Dedifferentiated amniotic fluid mesenchymal stem cell (primary cell): ENCODE results near the gene LEP.
A peak's percentile ranks its signal among the peaks of the same experiment; 100 is the strongest.

Experiments used
- DNase-seq: peaks from one replicate; pipeline ENCODE4 v3.0.0-alpha.2; 2016; ENCODE audit errors: extremely low spot score

LEP gene

DNA sequence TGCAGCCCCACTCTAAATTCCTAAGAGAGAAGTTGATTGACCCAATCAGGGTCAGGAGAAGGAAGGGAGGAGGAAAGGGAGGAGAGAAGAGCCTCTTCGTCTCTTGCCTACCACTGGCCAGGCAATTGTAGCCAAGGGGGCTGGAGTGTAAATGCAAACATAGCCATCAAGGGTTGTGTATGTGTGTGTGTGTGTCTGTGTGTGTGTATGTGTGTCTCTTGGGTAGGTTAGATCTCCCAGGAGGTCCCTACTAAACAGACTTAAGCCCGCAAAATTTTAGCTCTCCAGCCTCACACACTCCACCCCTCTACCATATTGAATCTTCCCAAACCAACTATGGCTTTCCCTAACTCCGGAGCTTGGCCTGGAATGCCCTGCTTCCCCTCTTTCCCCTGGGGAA, 3.8 kb downstream of the LEP start:
- no peak for DNase-seq

DNA sequence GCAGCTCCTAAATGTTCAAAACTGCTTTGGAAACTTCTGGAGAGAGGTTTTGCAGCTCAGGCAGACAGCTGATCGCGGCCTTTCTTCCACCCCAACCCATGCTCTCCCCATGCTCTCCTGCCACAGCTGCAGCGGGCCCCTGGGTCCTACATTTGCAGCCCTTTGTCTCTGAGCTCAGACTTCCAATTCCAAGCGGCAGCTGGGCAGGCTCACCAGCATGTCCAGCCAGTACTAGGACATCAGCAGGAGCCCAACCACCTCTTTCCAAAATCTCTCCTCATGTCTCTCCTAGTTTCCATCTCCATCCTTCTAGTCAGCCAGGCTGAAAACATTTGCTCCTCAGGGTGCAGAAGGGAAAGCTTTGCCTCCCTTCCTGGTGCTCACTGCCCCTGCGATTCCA, 6.0 kb downstream of the LEP start:
- DNase-seq = no peak

DNA sequence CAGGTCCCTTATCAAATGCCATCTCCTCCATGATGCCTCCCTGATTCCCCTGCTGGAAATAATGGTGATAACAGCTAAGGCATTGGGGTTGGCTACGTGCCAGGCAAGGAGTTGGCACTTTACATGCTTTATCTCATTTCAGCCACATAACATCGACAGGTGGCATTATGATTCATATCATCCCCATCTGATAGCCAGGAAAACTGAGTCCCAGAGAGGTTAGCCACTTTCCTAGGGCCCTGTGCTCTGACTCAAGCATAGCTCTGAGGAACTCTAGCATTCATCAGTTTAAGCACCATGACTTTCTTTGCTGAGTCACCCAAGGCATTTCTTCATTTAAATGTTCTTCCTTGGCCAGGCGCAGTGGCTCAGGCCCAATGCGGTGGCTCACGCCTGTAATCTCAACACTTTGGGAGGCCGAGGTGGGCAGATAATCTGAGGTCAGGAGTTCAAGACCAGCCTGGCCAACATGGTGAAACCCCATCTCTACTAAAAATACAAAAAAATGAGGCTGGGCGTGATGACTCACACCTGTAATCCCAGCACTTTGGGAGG, 6.6 kb downstream of the LEP start:
- DNase-seq = no peak

DNA sequence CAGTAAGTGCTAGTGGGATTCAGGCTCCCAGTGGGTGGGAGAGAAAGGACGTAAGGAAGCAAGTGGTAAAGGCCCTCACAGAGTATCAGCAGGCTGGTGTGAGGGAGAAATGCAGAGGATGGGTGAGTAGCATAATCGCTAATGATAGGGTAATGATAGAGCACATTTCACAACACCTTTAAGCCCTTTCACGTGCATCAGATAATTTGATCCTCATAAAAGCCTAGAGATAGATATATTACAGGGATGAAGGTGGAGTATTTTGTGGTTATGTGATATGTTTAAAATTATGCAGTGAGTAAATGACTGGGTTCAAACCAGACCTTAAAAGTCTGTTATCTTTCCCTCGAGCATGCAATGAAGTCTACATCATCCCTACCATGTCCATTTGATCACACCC, 10.3 kb downstream of the LEP start:
- no peak for DNase-seq

DNA sequence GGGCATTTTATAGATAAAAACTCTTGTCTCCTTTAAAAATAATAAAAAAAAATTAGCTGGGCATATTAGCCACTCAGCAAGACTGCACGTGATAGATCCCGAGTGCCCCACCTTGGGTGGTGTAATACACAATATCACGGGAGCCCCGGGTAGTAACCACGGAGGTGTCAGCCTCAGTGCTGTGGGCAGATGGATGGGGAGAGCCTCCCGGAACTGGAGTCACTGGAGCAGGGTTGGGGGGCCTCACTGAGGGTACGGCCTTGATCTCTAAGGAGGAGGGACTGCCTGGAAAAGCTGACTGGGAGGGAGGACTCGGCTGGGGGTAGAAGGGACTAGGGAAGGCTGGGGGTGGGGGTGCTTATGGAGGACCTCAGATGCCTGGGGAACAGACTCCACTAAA, 12.6 kb downstream of the LEP start:
- DNase-seq = no peak

DNA sequence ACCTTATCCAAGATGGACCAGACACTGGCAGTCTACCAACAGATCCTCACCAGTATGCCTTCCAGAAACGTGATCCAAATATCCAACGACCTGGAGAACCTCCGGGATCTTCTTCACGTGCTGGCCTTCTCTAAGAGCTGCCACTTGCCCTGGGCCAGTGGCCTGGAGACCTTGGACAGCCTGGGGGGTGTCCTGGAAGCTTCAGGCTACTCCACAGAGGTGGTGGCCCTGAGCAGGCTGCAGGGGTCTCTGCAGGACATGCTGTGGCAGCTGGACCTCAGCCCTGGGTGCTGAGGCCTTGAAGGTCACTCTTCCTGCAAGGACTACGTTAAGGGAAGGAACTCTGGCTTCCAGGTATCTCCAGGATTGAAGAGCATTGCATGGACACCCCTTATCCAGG, 13.4 kb downstream of the LEP start:
- DNase-seq = no peak

DNA sequence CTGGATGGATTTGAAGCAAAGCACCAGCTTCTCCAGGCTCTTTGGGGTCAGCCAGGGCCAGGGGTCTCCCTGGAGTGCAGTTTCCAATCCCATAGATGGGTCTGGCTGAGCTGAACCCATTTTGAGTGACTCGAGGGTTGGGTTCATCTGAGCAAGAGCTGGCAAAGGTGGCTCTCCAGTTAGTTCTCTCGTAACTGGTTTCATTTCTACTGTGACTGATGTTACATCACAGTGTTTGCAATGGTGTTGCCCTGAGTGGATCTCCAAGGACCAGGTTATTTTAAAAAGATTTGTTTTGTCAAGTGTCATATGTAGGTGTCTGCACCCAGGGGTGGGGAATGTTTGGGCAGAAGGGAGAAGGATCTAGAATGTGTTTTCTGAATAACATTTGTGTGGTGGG, 14.2 kb downstream of the LEP start:
- no peak for DNase-seq

DNA sequence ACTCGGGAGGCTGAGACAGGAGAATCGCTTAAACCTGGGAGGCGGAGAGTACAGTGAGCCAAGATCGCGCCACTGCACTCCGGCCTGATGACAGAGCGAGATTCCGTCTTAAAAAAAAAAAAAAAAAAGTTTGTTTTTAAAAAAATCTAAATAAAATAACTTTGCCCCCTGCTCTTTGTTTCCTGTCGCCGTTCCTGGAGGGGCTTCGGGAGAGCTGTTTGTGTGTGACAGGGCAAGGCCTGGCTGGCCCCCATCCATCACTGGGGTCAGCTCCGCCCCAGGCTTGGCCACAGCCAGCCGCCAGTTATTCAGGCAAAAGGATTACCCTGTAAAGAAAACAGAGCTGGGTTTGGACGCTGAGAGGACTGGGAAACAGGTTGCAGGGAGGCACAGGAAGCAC, 16.4 kb downstream of the LEP start:
- no peak for DNase-seq

DNA sequence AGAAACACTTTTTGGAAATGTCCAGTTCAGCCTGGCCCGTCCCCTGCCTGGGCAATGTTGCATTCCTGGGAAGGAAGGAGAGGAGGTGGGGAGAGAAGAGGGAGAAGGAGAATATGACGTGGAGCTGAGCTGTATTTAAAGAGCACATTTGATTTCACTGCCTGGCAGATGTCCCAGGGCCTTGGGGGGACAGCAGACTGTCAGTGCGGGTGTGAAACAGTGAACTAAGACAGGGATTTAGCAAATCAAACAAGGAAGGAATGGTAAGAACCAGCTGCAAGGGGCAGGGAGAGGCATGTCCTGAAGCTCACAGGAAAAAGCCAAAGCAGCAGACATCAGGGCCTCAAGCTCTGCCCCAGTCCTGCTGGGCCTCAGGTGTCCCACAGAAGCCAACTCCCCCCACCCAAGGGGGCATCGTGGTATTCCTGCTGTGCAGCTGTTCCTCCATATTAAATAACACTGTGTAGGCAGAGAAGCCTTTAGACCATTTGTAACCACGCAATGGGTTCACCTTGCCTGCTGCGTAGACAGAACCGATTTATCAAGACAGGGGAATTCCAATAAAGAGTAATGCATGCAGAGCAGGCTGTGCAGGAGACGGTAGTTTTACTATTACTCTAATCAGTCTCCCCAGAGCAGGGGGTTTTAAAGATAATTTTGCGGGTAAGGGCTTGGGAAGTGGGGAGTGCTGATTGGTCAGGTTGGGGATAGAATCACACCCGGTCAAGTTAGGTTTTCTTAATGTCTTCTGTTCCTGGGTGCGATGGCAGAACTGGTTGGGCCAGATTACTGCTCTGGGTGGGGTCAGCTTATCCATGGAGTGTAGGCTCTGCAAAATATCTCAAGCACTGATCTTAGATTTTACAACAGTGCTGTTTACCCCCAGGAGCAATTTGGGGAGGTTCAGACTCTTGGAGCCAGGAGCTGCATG, 18.3 kb downstream of the LEP start:
- no peak for DNase-seq

DNA sequence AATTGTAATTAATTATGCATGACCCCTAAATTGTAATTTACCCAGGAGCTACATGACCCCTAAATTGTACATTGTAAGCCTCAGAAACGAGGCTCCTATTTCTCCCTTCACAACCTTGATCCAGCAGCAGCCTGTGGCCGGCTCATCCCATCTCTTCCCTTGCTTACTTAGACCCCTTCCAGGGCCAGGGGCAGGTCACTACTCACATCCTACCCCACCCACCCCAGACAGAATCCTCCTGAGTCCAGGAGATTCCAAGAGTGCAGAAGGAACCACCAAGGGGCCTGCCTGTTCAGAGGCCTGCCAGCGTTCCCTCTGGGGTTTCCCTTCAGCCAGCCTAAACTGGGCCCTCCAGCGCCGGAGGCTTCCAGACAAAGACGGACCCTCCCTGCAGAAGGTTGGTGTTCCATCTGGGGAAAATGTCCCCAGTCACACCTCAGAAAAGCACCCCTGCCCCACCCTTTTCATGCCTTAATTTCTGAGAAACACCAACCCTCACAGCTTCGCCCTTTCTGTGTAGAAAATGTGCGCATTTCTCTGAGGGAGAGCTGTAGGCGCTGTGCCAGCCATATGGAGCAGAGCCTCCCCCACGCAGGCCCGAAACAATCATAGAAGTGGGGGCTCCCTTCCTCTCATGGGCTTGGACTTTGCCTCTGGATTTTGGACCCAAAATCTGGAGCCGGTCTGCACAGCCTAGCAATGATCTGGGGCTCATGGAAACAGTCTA, 19.2 kb downstream of the LEP start:
- DNase-seq = no peak

DNA sequence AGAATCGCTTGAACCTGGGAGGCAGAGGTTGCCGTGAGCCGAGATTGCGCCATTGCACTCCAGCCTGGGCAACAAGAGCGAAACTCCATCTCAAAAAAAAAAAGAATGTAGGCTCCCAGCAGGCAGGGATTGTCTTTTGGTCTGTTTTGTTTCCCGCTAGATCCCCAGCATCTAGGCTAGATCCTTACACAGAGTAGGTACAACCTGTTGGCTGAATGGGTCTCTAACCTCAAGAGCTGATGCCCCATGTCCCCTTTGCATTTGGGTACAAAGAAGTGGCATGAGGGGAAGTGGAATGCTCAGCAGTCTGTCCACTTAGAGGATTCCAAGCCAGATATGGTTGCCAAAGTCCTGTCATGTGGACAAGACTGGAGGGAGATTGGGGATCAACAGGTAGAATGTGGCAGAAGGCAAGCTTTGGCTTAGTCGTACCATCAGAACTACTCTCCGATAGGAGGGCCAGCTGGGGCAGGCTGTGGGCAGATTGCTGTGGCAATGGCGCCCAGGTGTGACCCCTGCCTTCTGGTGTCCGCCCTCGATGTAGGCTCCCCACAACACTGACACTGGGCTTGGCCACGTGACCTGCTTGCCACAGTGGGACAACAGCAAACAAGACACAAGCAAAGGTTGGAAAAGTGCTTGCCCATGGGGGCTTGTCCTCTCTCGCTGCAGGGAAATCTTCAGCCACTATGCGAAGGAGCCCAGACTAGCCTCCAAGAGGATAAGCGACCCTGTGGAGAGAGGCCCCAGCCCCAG, 21.4 kb downstream of the LEP start:
- no peak for DNase-seq

DNA sequence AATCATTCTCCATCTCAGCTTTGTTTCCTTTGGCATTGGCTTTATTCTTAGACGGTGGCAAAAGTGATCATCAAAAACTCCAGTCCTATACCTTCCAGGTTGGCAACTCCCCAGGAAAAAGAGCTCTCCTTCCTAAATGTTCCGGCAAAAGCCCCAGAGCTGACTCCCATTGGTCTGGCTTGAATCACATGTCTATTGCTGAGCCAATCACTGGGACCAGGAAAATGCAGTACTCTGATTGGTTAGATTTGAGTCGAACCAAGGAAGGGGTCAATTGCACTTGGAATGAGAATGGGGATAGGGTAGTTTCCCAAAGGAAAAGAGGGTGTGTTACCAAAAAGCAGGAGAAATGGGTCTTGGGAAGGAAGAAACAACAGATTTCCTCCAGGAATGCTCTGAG, 22.3 kb downstream of the LEP start:
- DNase-seq = no peak

DNA sequence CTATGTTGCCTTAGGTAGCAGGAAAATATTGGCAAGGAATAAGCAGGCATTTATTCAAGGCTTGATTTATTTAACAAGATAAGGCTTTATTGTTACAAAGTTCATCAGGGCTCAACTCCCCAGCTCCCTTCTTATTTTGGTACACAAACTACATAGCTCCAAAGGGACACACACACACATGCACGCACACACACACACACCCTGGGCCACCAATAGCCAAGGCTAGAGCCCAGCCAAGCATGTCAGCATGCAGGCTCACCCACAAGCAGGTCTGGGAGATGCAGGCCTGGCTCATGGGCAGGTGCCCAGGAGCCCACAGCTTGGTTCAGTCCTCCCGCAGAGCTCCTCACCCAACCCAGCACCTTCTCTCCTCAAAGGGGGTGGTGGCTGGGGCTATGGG, 23.4 kb downstream of the LEP start:
- no peak for DNase-seq

DNA sequence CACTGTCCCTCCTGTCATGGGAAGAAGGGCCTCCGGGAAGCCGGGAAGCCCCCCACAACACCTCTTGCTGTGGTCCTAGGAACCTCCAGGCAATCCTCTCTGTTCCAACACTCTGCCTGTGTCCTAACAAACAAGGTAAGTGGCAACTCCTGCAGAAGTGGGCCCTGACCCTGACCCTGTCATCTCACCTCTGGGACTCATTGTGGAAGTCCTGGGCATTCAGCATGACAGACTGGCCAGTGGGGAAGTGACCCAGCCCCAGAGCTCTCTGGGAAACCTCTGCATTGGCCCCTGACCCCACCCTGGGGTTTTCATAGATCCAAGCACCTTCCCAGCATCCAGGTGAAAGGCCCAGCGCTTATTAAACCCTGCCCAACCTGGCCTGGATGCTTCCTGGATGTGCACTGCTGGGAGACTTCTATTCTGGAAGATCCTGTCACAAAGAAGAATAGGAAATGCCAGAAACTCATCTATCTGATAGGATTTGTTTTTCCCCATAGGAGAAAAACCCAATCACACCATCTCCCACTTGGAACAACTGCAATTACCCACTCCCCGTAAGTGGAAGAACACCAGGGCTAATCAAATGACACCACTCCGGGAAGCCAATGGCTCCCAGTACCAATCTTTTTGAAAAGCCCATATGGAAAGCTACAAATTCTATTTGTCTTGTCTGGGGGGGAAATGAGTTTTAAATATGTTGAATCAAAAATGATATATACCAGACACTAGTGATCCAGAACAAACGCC, 24.3 kb downstream of the LEP start:
- DNase-seq = no peak

DNA sequence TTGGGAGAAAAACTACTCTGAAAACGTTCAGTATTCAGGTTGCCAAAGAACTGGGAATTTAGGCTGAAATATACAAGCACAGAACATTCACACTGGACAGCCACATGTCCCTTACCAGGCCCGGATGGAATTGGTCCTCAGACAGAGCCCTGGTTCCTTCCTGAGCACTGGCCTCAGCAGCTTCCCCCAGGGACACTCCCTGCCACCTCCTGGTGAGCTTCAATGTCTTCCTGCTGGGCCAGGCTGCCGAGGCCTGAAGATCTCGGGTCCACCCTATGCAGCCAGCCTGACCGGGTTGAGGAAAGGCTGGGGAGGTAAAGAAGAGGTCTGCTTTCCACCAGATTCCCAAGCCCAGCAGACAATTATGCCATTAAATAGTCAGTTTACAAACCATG, 24.8 kb downstream of the LEP start:
- DNase-seq = no peak

DNA sequence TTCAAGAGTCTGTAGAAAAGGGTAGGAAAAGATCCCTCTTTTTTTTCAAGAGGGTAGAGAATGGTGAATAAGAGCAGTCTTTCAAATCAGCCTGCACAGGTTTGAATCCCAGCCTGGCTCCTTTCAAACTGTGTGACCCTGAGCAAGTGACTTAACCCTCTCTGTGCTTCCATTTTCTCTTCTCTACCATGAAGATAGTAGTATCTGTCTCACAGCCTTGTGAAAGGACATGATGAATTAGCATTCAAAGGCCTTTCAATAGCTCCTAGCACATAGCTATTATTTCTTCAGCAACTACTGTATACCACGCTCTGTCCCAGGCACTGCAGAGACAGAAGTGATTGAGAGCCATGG, 25.4 kb downstream of the LEP start:
- no peak for DNase-seq

DNA sequence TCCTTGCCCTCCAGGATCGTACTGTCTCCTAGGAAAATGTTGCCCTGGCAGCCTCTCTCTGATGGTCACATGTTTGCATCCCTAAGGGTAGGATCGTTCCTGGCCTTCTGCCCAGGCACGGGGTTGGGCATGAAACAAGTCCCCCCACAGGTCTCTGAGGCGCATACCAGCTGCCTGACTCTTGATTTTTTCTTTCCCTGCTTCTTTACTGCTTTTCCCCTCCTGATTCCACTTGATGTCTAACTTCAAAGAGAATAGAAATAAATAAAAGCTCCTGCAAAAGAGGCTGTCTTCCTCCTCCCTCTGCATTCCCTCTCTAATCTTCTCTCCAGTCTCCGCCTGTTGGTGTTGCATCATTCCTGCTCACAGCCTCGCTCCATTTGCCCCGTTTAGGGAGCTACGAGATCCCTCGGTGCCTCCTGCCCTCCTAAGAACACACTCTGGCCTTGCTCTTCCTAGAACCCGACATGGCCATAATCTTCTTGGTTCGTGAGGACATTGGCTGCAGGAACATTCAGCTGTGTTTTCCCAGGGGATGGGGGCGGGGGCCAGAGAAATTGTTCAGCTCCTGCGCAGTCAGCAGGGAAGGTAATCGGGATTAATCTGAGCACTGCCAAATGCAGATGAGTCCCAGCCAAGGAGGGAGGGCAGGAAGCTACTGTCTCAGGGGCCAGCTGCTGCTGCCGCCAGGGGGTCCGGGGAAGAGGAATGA, 26.0 kb downstream of the LEP start:
- peak; percentile 68 for DNase-seq

DNA sequence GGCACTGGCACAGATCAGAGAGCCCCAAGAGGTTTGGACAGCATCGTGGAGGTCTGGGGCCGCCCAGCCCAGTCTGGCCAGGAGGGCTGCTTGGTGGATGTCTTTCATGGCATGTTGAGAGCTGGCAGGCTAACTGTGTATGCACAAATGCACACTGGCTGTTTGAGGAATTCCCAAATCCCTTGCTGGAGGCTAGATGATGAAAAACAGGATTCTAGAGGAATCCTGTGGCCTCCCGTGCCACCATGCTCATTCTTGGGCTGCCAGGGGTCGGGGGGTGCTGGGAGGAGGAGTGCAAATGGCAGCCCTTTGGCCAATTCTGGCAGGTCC, 26.5 kb downstream of the LEP start:
- peak; percentile 47 for DNase-seq

DNA sequence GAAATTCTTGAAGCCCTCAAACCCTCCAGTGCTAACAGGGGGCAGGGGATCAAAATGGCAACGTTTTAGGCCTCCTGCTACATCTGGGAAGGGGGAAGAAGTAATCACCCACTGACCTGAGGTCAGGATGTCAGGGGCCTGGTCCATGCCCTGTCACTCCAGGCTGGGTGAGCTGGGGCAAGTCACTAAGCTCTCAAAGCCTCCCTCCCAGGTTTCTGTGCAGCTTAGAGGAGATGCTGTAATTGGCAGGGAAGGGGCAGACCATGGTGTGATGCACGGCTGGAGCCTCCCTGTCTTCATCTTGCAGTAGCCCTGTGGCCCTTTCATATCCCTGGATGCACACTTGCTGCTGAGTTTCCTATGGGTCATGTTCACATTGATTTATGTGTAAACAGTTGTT, 27.2 kb downstream of the LEP start:
- DNase-seq = no peak

DNA sequence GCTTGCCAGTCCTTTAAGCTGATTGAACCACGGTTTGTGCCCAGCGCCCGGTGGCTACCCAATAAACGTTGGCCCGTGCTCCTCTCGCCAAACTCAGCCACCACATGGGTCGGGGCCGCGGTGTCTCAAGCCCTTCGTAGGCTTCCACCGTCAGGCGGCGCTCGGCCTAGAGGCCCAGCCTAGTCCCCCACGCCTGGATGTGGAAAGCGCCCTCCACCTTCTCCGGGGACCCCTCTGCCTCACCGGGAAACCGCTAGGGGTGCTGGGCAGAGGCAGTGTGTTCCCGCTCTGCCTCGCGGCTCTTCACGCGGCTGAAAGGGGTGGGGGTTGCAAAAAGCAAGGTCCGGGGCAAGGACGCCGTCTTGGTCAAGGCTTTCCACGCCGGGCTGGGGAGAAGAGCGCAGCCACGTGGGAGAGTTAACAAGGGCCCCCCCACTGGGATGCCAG, 29.8 kb downstream of the LEP start:
- no peak for DNase-seq

DNA sequence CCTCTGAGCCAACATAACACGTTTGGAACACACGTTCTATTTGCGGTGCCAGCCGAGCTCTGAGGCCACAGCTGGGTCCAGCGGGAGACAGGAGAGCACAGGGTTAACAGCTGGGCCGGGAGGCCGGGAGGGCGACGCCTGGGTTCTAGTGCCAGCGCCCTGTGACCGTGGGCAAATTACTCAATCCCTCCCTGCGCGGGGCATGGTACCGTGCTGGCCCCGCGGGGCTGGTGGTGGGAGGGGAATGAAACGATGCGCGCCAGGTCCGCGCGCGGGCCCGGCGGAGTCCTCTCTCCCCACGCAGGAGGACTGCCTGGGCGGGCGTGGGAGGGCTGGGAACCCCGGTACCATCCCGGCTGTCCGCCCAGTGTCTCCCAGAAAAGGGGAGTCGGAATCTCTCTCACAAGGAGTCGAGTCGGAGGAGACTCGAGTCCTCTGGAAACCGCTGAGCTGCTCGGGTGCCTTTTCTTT, 30.4 kb downstream of the LEP start:
- no peak for DNase-seq
